NCI-H446 (cell line): Measurements from ENCODE around the gene IPCEF1.
"Not testable (repeated sequence)": the region's sequence is repeated elsewhere in the genome, so short reads cannot be mapped to it uniquely, and the experiment has no call there.

Experiments used
- DNase-seq, 2 experiments: peaks; one replicate each; lab custom pipeline; 2025; lab: John Stamatoyannopoulos, UW

Gene IPCEF1

GRCh38 chr6:154331750-154332149 is 24.9 kb downstream of the IPCEF1 start:
- DNase-seq: no peak

- no peak for DNase-seq
These were observed 27.0 kb downstream of the IPCEF1 start for GRCh38 chr6:154329350-154330170.

- DNase-seq: not testable (repeated sequence)
These were observed 29.3 kb downstream of the IPCEF1 start for GRCh38 chr6:154327313-154327712.

- DNase-seq: no peak
These were observed 31.5 kb downstream of the IPCEF1 start for GRCh38 chr6:154325142-154325541.

- no peak for DNase-seq
These were observed 36.4 kb downstream of the IPCEF1 start for GRCh38 chr6:154320181-154320580.

- no peak for DNase-seq
These were observed 37.3 kb downstream of the IPCEF1 start for GRCh38 chr6:154319231-154319858.

GRCh38 chr6:154318721-154319120 is 37.9 kb downstream of the IPCEF1 start:
- no peak for DNase-seq

GRCh38 chr6:154316131-154316530 is 40.5 kb downstream of the IPCEF1 start:
- DNase-seq: no peak

GRCh38 chr6:154314084-154314483 is 42.5 kb downstream of the IPCEF1 start:
- no peak for DNase-seq

GRCh38 chr6:154308986-154309385 is 47.6 kb downstream of the IPCEF1 start:
- no peak for DNase-seq

- DNase-seq: no peak
These were observed 48.7 kb downstream of the IPCEF1 start for GRCh38 chr6:154307696-154308425.

- not testable (repeated sequence) for DNase-seq
These were observed 49.5 kb downstream of the IPCEF1 start for GRCh38 chr6:154307147-154307546.

GRCh38 chr6:154306696-154307095 is 49.9 kb downstream of the IPCEF1 start:
- DNase-seq: no peak

GRCh38 chr6:154304191-154304590 is 52.4 kb downstream of the IPCEF1 start:
- DNase-seq: no peak

- not testable (repeated sequence) for DNase-seq
These were observed 53.0 kb downstream of the IPCEF1 start for GRCh38 chr6:154303642-154304041.

GRCh38 chr6:154301839-154302752 is 54.5 kb downstream of the IPCEF1 start:
- no peak for DNase-seq

- DNase-seq: no peak
These were observed 55.4 kb downstream of the IPCEF1 start for GRCh38 chr6:154301086-154301625.

- DNase-seq: no peak
These were observed 58.3 kb downstream of the IPCEF1 start for GRCh38 chr6:154298297-154298696.

GRCh38 chr6:154297721-154298120 is 58.9 kb downstream of the IPCEF1 start:
- DNase-seq: no peak

GRCh38 chr6:154297210-154297609 is 59.4 kb downstream of the IPCEF1 start:
- DNase-seq: no peak

- DNase-seq: no peak
These were observed 60.9 kb downstream of the IPCEF1 start for GRCh38 chr6:154295733-154296132.
